GM23338 (cell line): ENCODE results near the gene FGD4. TPM values are rescaled to one million over a fixed set of nuclear protein-coding genes. Genes with fewer than 3 reads are reported as not detected.

ENCODE experiments used
- ATAC-seq: fragments of 200-7000 bp; cut with Tn5 transposase; 3 replicates; pipeline ENCODE4 v1.9.1; 2020
- DNase-seq: peaks from one replicate; pipeline ENCODE4 v3.0.0-alpha.2; 2015; ENCODE audit warnings: low spot score
- H2AFZ ChIP-seq: fragments of 200-600 bp; sonication (generic); 2 replicates; pipeline ENCODE4 v1.8.0; 2016; ENCODE audit warnings: antibody characterized with exemption, mild to moderate bottlenecking, moderate library complexity
- H3F3A ChIP-seq: fragments of 200-600 bp; sonication (generic); replicated peaks from 2 replicates; pipeline ENCODE4 v1.8.0; 2017; ENCODE audit warnings: antibody characterized with exemption, mixed run types, low read depth
- H3K27ac ChIP-seq: fragments of 200-600 bp; sonication (generic); 2 replicates; pipeline ENCODE4 v1.6.1; 2016; ENCODE audit warnings: low read depth
- H3K27me3 ChIP-seq: fragments of 200-600 bp; sonication (generic); 2 replicates; pipeline ENCODE4 v1.8.0; 2016; ENCODE audit warnings: mild to moderate bottlenecking, mixed run types, moderate library complexity; ENCODE audit not compliant: insufficient read depth
- H3K36me3 ChIP-seq: fragments of 200-600 bp; sonication (generic); 2 replicates; pipeline ENCODE4 v1.8.0; 2016; ENCODE audit warnings: mild to moderate bottlenecking; ENCODE audit not compliant: insufficient read depth
- H3K4me1 ChIP-seq: fragments of 200-600 bp; sonication (generic); 2 replicates; pipeline ENCODE4 v1.8.0; 2016; ENCODE audit warnings: mild to moderate bottlenecking, moderate library complexity; ENCODE audit not compliant: insufficient read depth
- H3K4me2 ChIP-seq: fragments of 200-600 bp; sonication (generic); 2 replicates; pipeline ENCODE4 v1.7.1; 2017; ENCODE audit warnings: mixed run types
- H3K4me3 ChIP-seq: fragments of 200-600 bp; sonication (generic); 2 replicates; pipeline ENCODE4 v1.6.1; 2016; ENCODE audit warnings: mixed run types
- H3K79me2 ChIP-seq: fragments of 200-600 bp; sonication (generic); replicated peaks from 2 replicates; pipeline ENCODE4 v1.8.0; 2017; ENCODE audit warnings: mild to moderate bottlenecking; ENCODE audit not compliant: insufficient read depth
- H3K9me2 ChIP-seq: fragments of 200-600 bp; sonication (generic); 2 replicates; pipeline ENCODE4 v1.8.0; 2017; ENCODE audit not compliant: insufficient read depth
- H4K20me1 ChIP-seq: fragments of 200-600 bp; sonication (generic); replicated peaks from 2 replicates; pipeline ENCODE4 v1.8.0; 2017; ENCODE audit warnings: mild to moderate bottlenecking; ENCODE audit not compliant: insufficient read depth
- H3K27ac Mint-ChIP-seq: 2 replicates; pipeline ENCODE4 v1.8.0; 2020; ENCODE audit warnings: inconsistent platforms, mild to moderate bottlenecking, moderate library complexity, mixed read lengths
- H3K27me3 Mint-ChIP-seq: 3 replicates; pipeline ENCODE4 v1.8.0; 2022; ENCODE audit warnings: low read depth, mild to moderate bottlenecking, moderate library complexity, mixed read lengths, inconsistent platforms; ENCODE audit not compliant: insufficient read depth, poor library complexity
- H3K36me3 Mint-ChIP-seq: 3 replicates; pipeline ENCODE4 v1.8.0; 2021; ENCODE audit warnings: low read depth, mild to moderate bottlenecking, inconsistent platforms, moderate library complexity, mixed read lengths
- H3K4me1 Mint-ChIP-seq: 3 replicates; pipeline ENCODE4 v1.8.0; 2020; ENCODE audit warnings: mild to moderate bottlenecking, inconsistent platforms, mixed read lengths
- H3K4me3 Mint-ChIP-seq: 3 replicates; pipeline ENCODE4 v1.8.0; 2021; ENCODE audit warnings: moderate library complexity, mild to moderate bottlenecking, inconsistent platforms, mixed read lengths
- H3K9me3 Mint-ChIP-seq: 3 replicates; pipeline ENCODE4 v1.8.0; 2020; ENCODE audit warnings: moderate library complexity, mild to moderate bottlenecking, inconsistent platforms, mixed read lengths
- CREB1 ChIP-seq: fragments of 250-450 bp; sonication (Bioruptor Pico); IDR thresholded peaks from 2 replicates; pipeline ENCODE4 v1.5.0; 2020; ENCODE audit warnings: low read depth, mild to moderate bottlenecking, moderate library complexity
- CTCF ChIP-seq, 2 experiments: fragments of 200-600 bp in 1 of 2; sonication (generic) in 1 of 2; conservative IDR thresholded peaks; 2 replicates each; pipeline versions ENCODE4 v1.5.1 to v1.6.1; 2016 to 2017; ENCODE audit warnings: antibody characterized with exemption in 2 of 2, low read depth in 2 of 2, mild to moderate bottlenecking in 2 of 2, moderate library complexity in 1 of 2
- ETS1 ChIP-seq: IDR thresholded peaks from 2 replicates; pipeline ENCODE4 v1.6.1; 2016; ENCODE audit warnings: antibody characterized with exemption
- EZH2 ChIP-seq: fragments of 200-600 bp; sonication (generic); IDR thresholded peaks from one replicate; pipeline ENCODE4 v1.8.0; 2017; ENCODE audit warnings: antibody characterized with exemption, mild to moderate bottlenecking, low read depth; ENCODE audit not compliant: unreplicated experiment
- EZH2phosphoT487 ChIP-seq: fragments of 200-600 bp; sonication (generic); IDR thresholded peaks from one replicate; pipeline ENCODE4 v1.8.1; 2018; ENCODE audit warnings: antibody characterized with exemption; ENCODE audit not compliant: unreplicated experiment
- JUNB ChIP-seq: IDR thresholded peaks from one replicate; pipeline ENCODE4 v1.6.1; 2016; ENCODE audit warnings: antibody characterized with exemption; ENCODE audit not compliant: unreplicated experiment
- NANOG ChIP-seq: IDR thresholded peaks from 2 replicates; pipeline ENCODE4 v1.6.1; 2016; ENCODE audit warnings: antibody characterized with exemption, borderline replicate concordance
- POLR2AphosphoS5 ChIP-seq: IDR thresholded peaks from 2 replicates; pipeline ENCODE4 v1.6.1; 2016; ENCODE audit warnings: antibody characterized with exemption, low read depth
- REST ChIP-seq: IDR thresholded peaks from one replicate; pipeline ENCODE4 v1.6.1; 2018; ENCODE audit warnings: antibody characterized with exemption; ENCODE audit not compliant: unreplicated experiment
- STAT1 ChIP-seq: IDR thresholded peaks from one replicate; pipeline ENCODE4 v1.6.1; 2016; ENCODE audit warnings: antibody characterized with exemption; ENCODE audit not compliant: unreplicated experiment
- ZNF114 ChIP-seq: fragments of 250-450 bp; sonication (Bioruptor Pico); IDR thresholded peaks from 2 replicates; pipeline ENCODE4 v1.5.0; 2020; ENCODE audit warnings: mild to moderate bottlenecking, moderate library complexity
- ZNF331 ChIP-seq: fragments of 250-450 bp; sonication (Bioruptor Pico); IDR thresholded peaks from 2 replicates; pipeline ENCODE4 v1.5.0; 2020; ENCODE audit warnings: low read depth, mild to moderate bottlenecking, moderate library complexity
- ZNF462 ChIP-seq: fragments of 250-450 bp; sonication (Bioruptor Pico); IDR thresholded peaks from 2 replicates; pipeline ENCODE4 v1.5.0; 2020; ENCODE audit warnings: mild to moderate bottlenecking, moderate library complexity
- polyA plus RNA-seq: library from polyadenylated mRNA; unstranded; fragments of >200 nt; fragmentation: Nextera tagmentation; extraction: Ambion mirVana; gene quantifications from 2 replicates; pipeline ENCODE4 v1.2.1, GENCODE V29; 2016
- total RNA-seq: library from RNA; depleted of rRNA; stranded (reverse); fragments of >200 nt; shearing (Covaris generic); gene quantifications from 2 replicates; pipeline ENCODE4 v1.2.3, GENCODE V29; 2014

Gene FGD4
- total and polyA plus RNA-seq, 2 experiments from 2014 or later, result 24.3 to 54.3 TPM

- H3K36me3 ChIP-seq, result no peaks in the 10 kb centered on the region
- no peak overlapping the region for H2AFZ ChIP-seq
- ATAC-seq, result no peak
- Mint-ChIP-seq H3K36me3 (peaks cover 9% of the 10 kb centered on the region), H3K9me3 (no peaks in the 10 kb centered on the region), H3K27me3 (peaks cover 4% of the 10 kb centered on the region), H3K4me1 (peaks cover 58% of the 10 kb centered on the region), H3K4me3 (no peak overlapping the region), H3K27ac (no peak overlapping the region)
- no peak overlapping the region for H3K4me3 ChIP-seq
- peaks cover 100% of the 10 kb centered on the region for H3K79me2 ChIP-seq
- H3K9me2 ChIP-seq, result no peaks in the 10 kb centered on the region
- peak overlapping the region; percentile 42; the same call in 1 of the 2 replicates for H3K27ac ChIP-seq
- no peaks in the 10 kb centered on the region for H3K27me3 ChIP-seq
- peaks cover 55% of the 10 kb centered on the region for H3K4me1 ChIP-seq
- peaks cover 36% of the 10 kb centered on the region for H4K20me1 ChIP-seq
- no peak for DNase-seq
- H3F3A ChIP-seq, result 0 out of 2 replicates have a peak, but pooled peaks cover 4% of the 10 kb centered on the region
- TF ChIP-seq CREB1, result no peak
- no peak for TF ChIP-seq EZH2
- TF ChIP-seq ZNF114, result no peak
- TF ChIP-seq ETS1, result no peak
- no peak for TF ChIP-seq POLR2AphosphoS5
- no peak for TF ChIP-seq ZNF462 (CRISPR knock-in tag)
- TF ChIP-seq REST, result no peak
- no peak for TF ChIP-seq STAT1
- TF ChIP-seq JUNB, result no peak
- no peak for TF ChIP-seq ZNF331 (CRISPR knock-in tag)
- TF ChIP-seq EZH2phosphoT487, result no peak
- TF ChIP-seq CTCF (conservative IDR thresholded peaks at IDR 0.05; ENCODE audit: low read depth in 2 of 2), result no peak
- no peak for TF ChIP-seq NANOG
- H3K4me2 ChIP-seq, result no peak overlapping the region
Measured at GRCh38 chr12:32544893-32545292, 145.5 kb downstream of the FGD4 start.
